WTC11 (cell line): ENCODE results near the gene TTLL4. TPM values are rescaled to one million over a fixed set of nuclear protein-coding genes. Genes with fewer than 3 reads are reported as not detected.

Experiments
- ATAC-seq: fragments of 200-7000 bp; cut with Tn5 transposase; 2 replicates; pipeline ENCODE4 v1.10.0; 2021; ENCODE audit warnings: mild to moderate bottlenecking, moderate library complexity
- CTCF ChIA-PET: fragments of 300-600 bp; sonication (Branson Sonifier 250); formaldehyde crosslinking; loops from one replicate; lab custom pipeline; 2021; ENCODE audit warnings: antibody characterized with exemption; lab: Charles Lee
- POLR2A ChIA-PET: fragments of 350-600 bp; sonication (Branson Sonifier 250); formaldehyde crosslinking; loops from one replicate; lab custom pipeline; 2021; ENCODE audit warnings: antibody characterized with exemption; lab: Charles Lee
- DNase-seq: peaks from one replicate; pipeline ENCODE4 v3.0.0; 2021; ENCODE audit warnings: low spot score
- H3K27ac Mint-ChIP-seq: 2 replicates; pipeline ENCODE4 v1.8.0; 2021; ENCODE audit warnings: mixed read lengths
- H3K27me3 Mint-ChIP-seq: 2 replicates; pipeline ENCODE4 v1.8.0; 2021; ENCODE audit warnings: low read depth, mild to moderate bottlenecking, moderate library complexity, mixed read lengths
- H3K36me3 Mint-ChIP-seq: 2 replicates; pipeline ENCODE4 v1.8.0; 2021; ENCODE audit warnings: mixed read lengths
- H3K4me1 Mint-ChIP-seq: 2 replicates; pipeline ENCODE4 v1.8.0; 2022; ENCODE audit warnings: mixed read lengths
- H3K4me3 Mint-ChIP-seq: 2 replicates; pipeline ENCODE4 v1.8.0; 2021; ENCODE audit warnings: mild to moderate bottlenecking, moderate library complexity, mixed read lengths
- H3K9me3 Mint-ChIP-seq: 2 replicates; pipeline ENCODE4 v1.8.0; 2021; ENCODE audit warnings: mixed read lengths
- CREM ChIP-seq: sonication (generic); formaldehyde crosslinking; IDR thresholded peaks from 2 replicates; pipeline ENCODE4 v1.8.1; 2022; ENCODE audit warnings: mild to moderate bottlenecking, missing genetic modification reagents, moderate library complexity
- ELF4 ChIP-seq: sonication (generic); formaldehyde crosslinking; IDR thresholded peaks from 2 replicates; pipeline ENCODE4 v1.8.1; 2022; ENCODE audit warnings: low read depth, mild to moderate bottlenecking, moderate library complexity, missing genetic modification reagents
- GABPB1 ChIP-seq: sonication (generic); formaldehyde crosslinking; IDR thresholded peaks from 2 replicates; pipeline ENCODE4 v1.8.1; 2023; ENCODE audit warnings: mild to moderate bottlenecking, missing genetic modification reagents
- GTF2I ChIP-seq: fragments of 250-450 bp; sonication (Bioruptor Pico); conservative IDR thresholded peaks from 2 replicates; pipeline ENCODE4 v1.4.0; 2021; ENCODE audit warnings: mild to moderate bottlenecking
- KAT7 ChIP-seq: sonication (generic); formaldehyde crosslinking; IDR thresholded peaks from 2 replicates; pipeline ENCODE4 v1.8.1; 2023; ENCODE audit warnings: missing genetic modification reagents, mild to moderate bottlenecking, borderline replicate concordance
- NFYB ChIP-seq: sonication (generic); formaldehyde crosslinking; conservative IDR thresholded peaks from 2 replicates; pipeline ENCODE4 v1.8.0; 2022; ENCODE audit warnings: low read depth, missing genetic modification reagents
- RORB ChIP-seq: fragments of 250-450 bp; sonication (Bioruptor Pico); IDR thresholded peaks from 2 replicates; pipeline ENCODE4 v1.9.0; 2021; ENCODE audit warnings: mild to moderate bottlenecking
- SP1 ChIP-seq: sonication (generic); formaldehyde crosslinking; conservative IDR thresholded peaks from 2 replicates; pipeline ENCODE4 v1.8.1; 2022; ENCODE audit warnings: missing genetic modification reagents
- TCF7 ChIP-seq: sonication (generic); formaldehyde crosslinking; IDR thresholded peaks from 2 replicates; pipeline ENCODE4 v1.8.0; 2022; ENCODE audit warnings: mild to moderate bottlenecking, low read depth, missing genetic modification reagents, moderate library complexity
- TEAD1 ChIP-seq: sonication (generic); formaldehyde crosslinking; IDR thresholded peaks from 2 replicates; pipeline ENCODE4 v1.8.0; 2022; ENCODE audit warnings: mild to moderate bottlenecking, missing genetic modification reagents
- TP53 ChIP-seq: sonication (generic); formaldehyde crosslinking; IDR thresholded peaks from 2 replicates; pipeline ENCODE4 v1.8.1; 2023; ENCODE audit warnings: mild to moderate bottlenecking, missing genetic modification reagents
- USF1 ChIP-seq: sonication (generic); formaldehyde crosslinking; IDR thresholded peaks from 2 replicates; pipeline ENCODE4 v1.8.0; 2022; ENCODE audit warnings: mild to moderate bottlenecking, missing genetic modification reagents
- ZMAT4 ChIP-seq: fragments of 250-450 bp; sonication (Bioruptor Pico); IDR thresholded peaks from 2 replicates; pipeline ENCODE4 v1.9.0; 2021; ENCODE audit warnings: mild to moderate bottlenecking
- ZNF317 ChIP-seq: sonication (generic); formaldehyde crosslinking; IDR thresholded peaks from 2 replicates; pipeline ENCODE4 v1.8.1; 2023; ENCODE audit warnings: low read depth, mild to moderate bottlenecking, moderate library complexity, missing genetic modification reagents, borderline replicate concordance
- ZNF396 ChIP-seq: fragments of 250-450 bp; sonication (Bioruptor Pico); IDR thresholded peaks from 2 replicates; pipeline ENCODE4 v1.8.0; 2021; ENCODE audit warnings: mild to moderate bottlenecking, moderate library complexity, borderline replicate concordance
- total RNA-seq: library from RNA; stranded (reverse); gene quantifications from 3 replicates; pipeline ENCODE4 v1.2.3, GENCODE V29; 2021
- TF ChIP-seq, protein P1 (sequence below): fragments of 250-450 bp; sonication (Bioruptor Pico); IDR thresholded peaks from 2 replicates; pipeline ENCODE4 v1.9.0; 2021; ENCODE audit warnings: mild to moderate bottlenecking
- TF ChIP-seq, protein P2 (sequence below): fragments of 250-450 bp; sonication (Bioruptor Pico); IDR thresholded peaks from 2 replicates; pipeline ENCODE4 v1.8.0; 2021; ENCODE audit warnings: mild to moderate bottlenecking
- TF ChIP-seq, protein P3 (sequence below): sonication (generic); formaldehyde crosslinking; IDR thresholded peaks from 2 replicates; pipeline ENCODE4 v1.8.0; 2022; ENCODE audit warnings: missing genetic modification reagents

Gene TTLL4
- total RNA-seq, 1 experiment from 2014 or later = 87.4 TPM

DNA sequence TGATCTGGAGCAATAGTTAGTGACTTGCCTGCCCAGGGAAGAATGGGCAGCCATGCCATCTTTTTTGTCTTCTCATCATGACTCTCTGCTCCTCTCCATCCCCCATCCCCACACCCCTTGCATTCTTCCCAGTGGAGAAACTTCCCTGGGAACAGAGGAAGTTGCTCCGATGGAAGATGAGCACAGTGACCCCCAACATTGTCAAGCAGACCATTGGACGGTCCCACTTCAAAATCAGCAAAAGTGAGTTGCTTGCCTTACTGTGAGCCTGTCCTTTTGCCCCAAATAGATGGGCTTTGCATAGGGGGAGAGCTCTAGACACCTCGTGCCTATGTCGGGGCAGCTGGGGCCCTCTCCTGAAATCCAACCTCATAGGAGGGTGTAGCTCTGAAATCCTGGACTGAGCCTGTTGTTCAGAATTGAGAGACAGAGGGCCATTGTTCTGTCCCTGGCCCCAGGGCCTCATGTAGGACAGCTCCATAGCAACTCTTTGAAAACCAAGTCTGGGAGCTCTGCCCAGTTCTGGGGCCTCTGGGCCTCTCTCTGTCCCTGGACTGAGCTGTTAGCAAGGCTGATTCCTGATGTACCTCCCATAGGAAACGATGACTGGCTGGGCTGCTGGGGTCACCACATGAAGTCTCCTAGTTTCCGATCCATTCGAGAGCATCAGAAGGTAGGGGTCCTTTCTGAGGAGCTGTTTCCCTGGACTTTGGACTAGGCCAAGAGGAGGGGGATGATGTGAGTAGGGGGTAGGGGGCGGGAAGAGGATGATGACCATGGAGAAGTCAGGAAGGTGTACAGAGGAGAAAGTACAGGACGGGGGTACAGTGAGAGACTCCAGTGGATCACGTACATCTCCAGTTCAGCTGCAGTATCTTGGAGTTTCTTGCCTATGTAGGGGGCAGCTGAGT is 35.2 kb downstream of the TTLL4 start:
- Mint-ChIP-seq H3K4me3 (no peak overlapping the region), H3K9me3 (no peaks in the 10 kb centered on the region), H3K27me3 (no peaks in the 10 kb centered on the region), H3K36me3 (peaks cover 70% of the 10 kb centered on the region), H3K27ac (no peak overlapping the region), H3K4me1 (no peaks in the 10 kb centered on the region)
- ChIA-PET CTCF (interaction anchor here (0.7 to 2.0 kb wide), 4 partner anchors 18 to 102 kb away, joined by 3 to 6 read pairs (median 4); no protein-coding TSS in a partner anchor), POLR2A (no interaction called here)
- DNase-seq = no peak
- TF ChIP-seq TCF7 (CRISPR knock-in tag) = no peak
- no peak for TF ChIP-seq RORB (CRISPR knock-in tag)
- peak; percentile 25; the same call in 1 of the 2 replicates for TF ChIP-seq GABPB1
- TF ChIP-seq ELF4 (CRISPR knock-in tag) = no peak
- TF ChIP-seq ZNF317 = no peak
- TF ChIP-seq TP53 (CRISPR knock-in tag) = no peak
- TF ChIP-seq, protein P1, sequence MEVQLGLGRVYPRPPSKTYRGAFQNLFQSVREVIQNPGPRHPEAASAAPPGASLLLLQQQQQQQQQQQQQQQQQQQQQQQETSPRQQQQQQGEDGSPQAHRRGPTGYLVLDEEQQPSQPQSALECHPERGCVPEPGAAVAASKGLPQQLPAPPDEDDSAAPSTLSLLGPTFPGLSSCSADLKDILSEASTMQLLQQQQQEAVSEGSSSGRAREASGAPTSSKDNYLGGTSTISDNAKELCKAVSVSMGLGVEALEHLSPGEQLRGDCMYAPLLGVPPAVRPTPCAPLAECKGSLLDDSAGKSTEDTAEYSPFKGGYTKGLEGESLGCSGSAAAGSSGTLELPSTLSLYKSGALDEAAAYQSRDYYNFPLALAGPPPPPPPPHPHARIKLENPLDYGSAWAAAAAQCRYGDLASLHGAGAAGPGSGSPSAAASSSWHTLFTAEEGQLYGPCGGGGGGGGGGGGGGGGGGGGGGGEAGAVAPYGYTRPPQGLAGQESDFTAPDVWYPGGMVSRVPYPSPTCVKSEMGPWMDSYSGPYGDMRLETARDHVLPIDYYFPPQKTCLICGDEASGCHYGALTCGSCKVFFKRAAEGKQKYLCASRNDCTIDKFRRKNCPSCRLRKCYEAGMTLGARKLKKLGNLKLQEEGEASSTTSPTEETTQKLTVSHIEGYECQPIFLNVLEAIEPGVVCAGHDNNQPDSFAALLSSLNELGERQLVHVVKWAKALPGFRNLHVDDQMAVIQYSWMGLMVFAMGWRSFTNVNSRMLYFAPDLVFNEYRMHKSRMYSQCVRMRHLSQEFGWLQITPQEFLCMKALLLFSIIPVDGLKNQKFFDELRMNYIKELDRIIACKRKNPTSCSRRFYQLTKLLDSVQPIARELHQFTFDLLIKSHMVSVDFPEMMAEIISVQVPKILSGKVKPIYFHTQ (CRISPR knock-in tag) = no peak
- ATAC-seq = no peak

GRCh38 chr2:218746470-218746795 is 35.8 kb downstream of the TTLL4 start:
- Mint-ChIP-seq H3K36me3 (peaks cover 73% of the 10 kb centered on the region), H3K27ac (no peak overlapping the region), H3K9me3 (no peaks in the 10 kb centered on the region), H3K27me3 (no peaks in the 10 kb centered on the region), H3K4me3 (no peak overlapping the region), H3K4me1 (no peaks in the 10 kb centered on the region)
- no peak for ATAC-seq
- CTCF ChIA-PET = interaction anchor here (0.7 to 2.0 kb wide), 4 partner anchors 19 to 101 kb away, joined by 3 to 6 read pairs (median 4); no protein-coding TSS in a partner anchor
- DNase-seq = no peak
- no peak for TF ChIP-seq KAT7 (CRISPR knock-in tag)
- TF ChIP-seq TEAD1 (CRISPR knock-in tag) = no peak
- TF ChIP-seq USF1 (CRISPR knock-in tag) = no peak
- TF ChIP-seq NFYB (CRISPR knock-in tag) = no peak
- no peak for TF ChIP-seq GTF2I (CRISPR knock-in tag)
- POLR2A ChIA-PET = no interaction called here

DNA sequence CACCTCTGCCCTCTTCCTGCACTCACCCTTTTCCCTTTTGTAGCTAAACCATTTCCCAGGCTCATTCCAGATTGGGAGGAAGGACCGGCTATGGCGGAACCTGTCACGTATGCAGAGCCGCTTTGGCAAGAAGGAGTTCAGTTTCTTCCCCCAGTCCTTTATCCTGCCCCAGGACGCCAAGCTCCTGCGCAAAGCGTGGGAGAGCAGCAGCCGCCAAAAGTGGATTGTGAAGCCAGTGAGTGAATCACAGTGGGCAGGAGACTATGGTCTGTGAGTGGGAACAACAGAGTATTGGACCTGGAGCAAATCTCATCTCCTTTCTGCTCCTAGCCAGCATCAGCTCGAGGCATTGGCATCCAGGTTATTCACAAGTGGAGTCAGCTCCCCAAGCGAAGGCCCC is 36.3 kb downstream of the TTLL4 start:
- no peaks in the 10 kb centered on the region for H3K4me1 Mint-ChIP-seq
- H3K4me3 Mint-ChIP-seq = no peak overlapping the region
- no peak for TF ChIP-seq TEAD1 (CRISPR knock-in tag)
- TF ChIP-seq, protein P2, sequence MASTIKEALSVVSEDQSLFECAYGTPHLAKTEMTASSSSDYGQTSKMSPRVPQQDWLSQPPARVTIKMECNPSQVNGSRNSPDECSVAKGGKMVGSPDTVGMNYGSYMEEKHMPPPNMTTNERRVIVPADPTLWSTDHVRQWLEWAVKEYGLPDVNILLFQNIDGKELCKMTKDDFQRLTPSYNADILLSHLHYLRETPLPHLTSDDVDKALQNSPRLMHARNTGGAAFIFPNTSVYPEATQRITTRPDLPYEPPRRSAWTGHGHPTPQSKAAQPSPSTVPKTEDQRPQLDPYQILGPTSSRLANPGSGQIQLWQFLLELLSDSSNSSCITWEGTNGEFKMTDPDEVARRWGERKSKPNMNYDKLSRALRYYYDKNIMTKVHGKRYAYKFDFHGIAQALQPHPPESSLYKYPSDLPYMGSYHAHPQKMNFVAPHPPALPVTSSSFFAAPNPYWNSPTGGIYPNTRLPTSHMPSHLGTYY (CRISPR knock-in tag) = no peak
- TF ChIP-seq, protein P3, sequence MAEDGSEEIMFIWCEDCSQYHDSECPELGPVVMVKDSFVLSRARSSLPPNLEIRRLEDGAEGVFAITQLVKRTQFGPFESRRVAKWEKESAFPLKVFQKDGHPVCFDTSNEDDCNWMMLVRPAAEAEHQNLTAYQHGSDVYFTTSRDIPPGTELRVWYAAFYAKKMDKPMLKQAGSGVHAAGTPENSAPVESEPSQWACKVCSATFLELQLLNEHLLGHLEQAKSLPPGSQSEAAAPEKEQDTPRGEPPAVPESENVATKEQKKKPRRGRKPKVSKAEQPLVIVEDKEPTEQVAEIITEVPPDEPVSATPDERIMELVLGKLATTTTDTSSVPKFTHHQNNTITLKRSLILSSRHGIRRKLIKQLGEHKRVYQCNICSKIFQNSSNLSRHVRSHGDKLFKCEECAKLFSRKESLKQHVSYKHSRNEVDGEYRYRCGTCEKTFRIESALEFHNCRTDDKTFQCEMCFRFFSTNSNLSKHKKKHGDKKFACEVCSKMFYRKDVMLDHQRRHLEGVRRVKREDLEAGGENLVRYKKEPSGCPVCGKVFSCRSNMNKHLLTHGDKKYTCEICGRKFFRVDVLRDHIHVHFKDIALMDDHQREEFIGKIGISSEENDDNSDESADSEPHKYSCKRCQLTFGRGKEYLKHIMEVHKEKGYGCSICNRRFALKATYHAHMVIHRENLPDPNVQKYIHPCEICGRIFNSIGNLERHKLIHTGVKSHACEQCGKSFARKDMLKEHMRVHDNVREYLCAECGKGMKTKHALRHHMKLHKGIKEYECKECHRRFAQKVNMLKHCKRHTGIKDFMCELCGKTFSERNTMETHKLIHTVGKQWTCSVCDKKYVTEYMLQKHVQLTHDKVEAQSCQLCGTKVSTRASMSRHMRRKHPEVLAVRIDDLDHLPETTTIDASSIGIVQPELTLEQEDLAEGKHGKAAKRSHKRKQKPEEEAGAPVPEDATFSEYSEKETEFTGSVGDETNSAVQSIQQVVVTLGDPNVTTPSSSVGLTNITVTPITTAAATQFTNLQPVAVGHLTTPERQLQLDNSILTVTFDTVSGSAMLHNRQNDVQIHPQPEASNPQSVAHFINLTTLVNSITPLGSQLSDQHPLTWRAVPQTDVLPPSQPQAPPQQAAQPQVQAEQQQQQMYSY (CRISPR knock-in tag) = no peak
- TF ChIP-seq ZMAT4 (CRISPR knock-in tag) = no peak
- TF ChIP-seq CREM = no peak
- no peak for TF ChIP-seq ZNF396 (CRISPR knock-in tag)
- TF ChIP-seq SP1 (CRISPR knock-in tag) = no peak
- no peak for DNase-seq
- no peak overlapping the region for H3K27ac Mint-ChIP-seq
- CTCF ChIA-PET = interaction anchor here (1.0 to 2.0 kb wide), 4 partner anchors 37 to 100 kb away, joined by 3 to 6 read pairs (median 4); partner anchors contain the start of gene TTLL4
- POLR2A ChIA-PET = no interaction called here
- H3K9me3 Mint-ChIP-seq = no peaks in the 10 kb centered on the region
- ATAC-seq = no peak
- no peaks in the 10 kb centered on the region for H3K27me3 Mint-ChIP-seq
- peaks cover 74% of the 10 kb centered on the region for H3K36me3 Mint-ChIP-seq
